NCI-H526 treated with DMSO at 0.1 percent for 48 hours (cell line): Measurements from ENCODE around the gene ZNF891.

Source experiments
- DNase-seq: peaks from one replicate; lab custom pipeline; 2025; lab: John Stamatoyannopoulos, UW

The ZNF891 gene

GRCh38 chr12:133061954-133062353 lies 68.1 kb downstream of the ZNF891 start:
- no peak for DNase-seq

- no peak for DNase-seq
Observed at GRCh38 chr12:133058203-133059113, 71.6 kb downstream of the ZNF891 start.

- DNase-seq = no peak
Observed at GRCh38 chr12:133057446-133057845, 72.6 kb downstream of the ZNF891 start.
